ENCODE results near the gene INA. TPM values are rescaled to one million over a fixed set of nuclear protein-coding genes. Genes with fewer than 3 reads are reported as not detected.
"Not testable (repeated sequence)": the region's sequence is repeated elsewhere in the genome, so short reads cannot be mapped to it uniquely, and the experiment has no call there.

INA gene
- total RNA-seq: under 1 TPM; 0.18 to 0.78 TPM
- long read RNA-seq: 0 reads

- ATAC-seq: peak; percentile 46
- peak in 1 of 2 donors; percentile 5 for DNase-seq
- intact Hi-C loops (cut with DNase I, micrococcal nuclease): no loop called here
Measured at GRCh38 chr10:103276896-103277712, at the start of gene INA. TSS of gene INA (plus strand) at chr10:103277138. CDS start at chr10:103277212, 74 bp downstream.

DNA sequence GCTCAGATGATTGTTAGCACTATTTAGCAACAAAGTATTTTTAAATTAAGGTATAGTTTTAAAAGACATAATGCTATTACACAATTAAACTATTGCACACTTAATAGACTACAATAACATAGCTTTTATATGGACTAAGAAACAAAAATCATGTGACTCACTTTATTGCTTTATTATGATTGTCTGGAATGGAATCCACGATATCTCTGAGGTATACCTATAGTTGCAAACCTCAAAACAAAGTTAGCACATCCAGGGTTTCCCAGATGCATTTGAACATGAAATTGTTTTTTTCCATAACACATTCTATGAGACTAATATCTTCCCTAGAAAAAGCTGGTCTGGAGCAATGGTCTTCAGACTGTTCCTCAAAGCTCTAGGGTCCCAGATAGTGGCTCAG lies 49.5 kb upstream of the INA start:
- intact Hi-C loops (cut with DNase I, micrococcal nuclease): no loop called here

DNA sequence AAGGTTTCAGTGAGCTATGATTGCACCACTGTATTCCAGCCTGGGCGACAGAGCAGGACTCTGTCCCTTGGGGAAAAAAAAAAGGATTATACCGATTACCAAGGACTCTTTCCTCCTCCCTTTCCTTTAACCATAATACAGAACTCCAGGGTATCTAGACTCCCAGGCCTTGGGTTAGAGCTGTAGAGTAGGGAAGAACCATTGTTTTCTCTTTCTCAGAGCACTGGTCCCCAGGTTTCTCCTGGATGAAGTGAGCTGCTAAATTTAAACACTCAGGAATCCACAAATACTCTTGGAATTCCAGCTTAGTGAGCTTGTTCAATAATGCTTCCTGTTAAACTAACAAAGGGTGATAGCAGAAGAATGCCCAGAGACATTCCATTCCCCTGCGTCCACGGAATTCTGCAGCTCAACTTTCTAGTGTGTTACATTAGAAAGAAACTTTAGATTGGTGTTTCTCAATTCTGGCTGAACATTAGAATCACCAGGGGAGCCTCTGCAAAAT lies 45.8 kb upstream of the INA start:
- ATAC-seq: peak; percentile 34
- no peak for DNase-seq
- intact Hi-C loops (cut with DNase I, micrococcal nuclease): no loop called here

More for the DNA sequence above, 49.5 kb upstream of the INA start:
- ATAC-seq (peak; percentile 71), DNase-seq (no peak)

- intact Hi-C loops (cut with DNase I, micrococcal nuclease): no loop called here
- peak; percentile 74 for ATAC-seq
Measured at GRCh38 chr10:103232131-103232673, 44.7 kb upstream of the INA start.

DNA sequence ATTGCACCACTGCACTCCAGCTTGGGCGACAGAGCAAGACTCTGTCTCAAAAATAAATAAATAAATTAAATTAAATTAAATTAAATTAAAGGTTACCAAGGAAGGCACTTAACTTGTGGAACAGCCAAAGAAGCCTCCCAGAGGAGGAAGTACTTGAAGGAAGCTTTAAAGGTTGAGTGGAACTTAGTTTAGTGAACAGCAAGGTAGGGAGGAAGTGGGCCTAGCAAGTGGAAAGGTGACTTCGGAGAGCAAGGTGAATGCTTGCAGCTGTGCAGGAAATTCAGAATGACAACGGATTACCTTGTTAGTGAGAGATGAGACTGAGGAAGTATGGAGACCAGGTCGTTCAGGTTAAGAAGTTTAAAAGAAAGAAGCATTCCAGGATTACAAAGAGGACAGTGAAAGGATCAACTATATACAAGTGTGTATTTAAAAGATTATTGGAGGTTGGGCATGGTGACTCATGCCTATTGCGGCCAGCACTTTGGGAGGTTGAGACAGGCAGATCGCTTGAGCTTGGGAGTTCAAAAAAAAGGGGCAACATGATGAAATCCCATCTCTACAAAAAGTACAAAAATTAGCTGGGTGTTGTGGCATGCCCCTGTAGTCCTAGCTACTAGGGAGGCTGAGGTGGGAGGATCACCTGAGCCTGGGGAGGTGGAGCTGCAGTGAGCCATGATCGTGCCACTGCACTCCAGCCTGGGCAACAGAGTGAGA lies 44.0 kb upstream of the INA start:
- intact Hi-C loops (cut with DNase I, micrococcal nuclease): no loop called here
- no peak for ATAC-seq
- DNase-seq: no peak

More at GRCh38 chr10:103232131-103232673, 44.7 kb upstream of the INA start:
- no peak for DNase-seq

DNA sequence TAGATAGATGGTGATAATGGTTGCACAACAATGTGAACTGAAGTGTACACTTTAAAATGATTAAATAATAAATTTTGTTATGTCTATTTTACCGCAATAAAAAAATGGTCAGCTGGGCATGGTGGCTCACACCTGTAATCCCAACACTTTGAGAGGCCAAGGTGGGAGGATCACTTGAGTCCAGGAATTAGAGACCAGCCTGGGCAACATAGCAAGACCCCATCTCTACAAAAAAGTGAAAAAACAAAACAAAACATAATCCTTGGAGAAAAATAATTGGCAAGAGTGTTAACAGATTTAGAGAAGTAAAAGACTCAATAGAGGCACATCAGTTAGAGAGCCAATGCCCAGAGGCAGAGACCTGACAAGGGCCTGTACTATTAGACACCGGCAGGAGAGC lies 41.2 kb upstream of the INA start:
- intact Hi-C loops (cut with DNase I, micrococcal nuclease): no loop called here
- ATAC-seq (no peak), DNase-seq (no peak)

DNA sequence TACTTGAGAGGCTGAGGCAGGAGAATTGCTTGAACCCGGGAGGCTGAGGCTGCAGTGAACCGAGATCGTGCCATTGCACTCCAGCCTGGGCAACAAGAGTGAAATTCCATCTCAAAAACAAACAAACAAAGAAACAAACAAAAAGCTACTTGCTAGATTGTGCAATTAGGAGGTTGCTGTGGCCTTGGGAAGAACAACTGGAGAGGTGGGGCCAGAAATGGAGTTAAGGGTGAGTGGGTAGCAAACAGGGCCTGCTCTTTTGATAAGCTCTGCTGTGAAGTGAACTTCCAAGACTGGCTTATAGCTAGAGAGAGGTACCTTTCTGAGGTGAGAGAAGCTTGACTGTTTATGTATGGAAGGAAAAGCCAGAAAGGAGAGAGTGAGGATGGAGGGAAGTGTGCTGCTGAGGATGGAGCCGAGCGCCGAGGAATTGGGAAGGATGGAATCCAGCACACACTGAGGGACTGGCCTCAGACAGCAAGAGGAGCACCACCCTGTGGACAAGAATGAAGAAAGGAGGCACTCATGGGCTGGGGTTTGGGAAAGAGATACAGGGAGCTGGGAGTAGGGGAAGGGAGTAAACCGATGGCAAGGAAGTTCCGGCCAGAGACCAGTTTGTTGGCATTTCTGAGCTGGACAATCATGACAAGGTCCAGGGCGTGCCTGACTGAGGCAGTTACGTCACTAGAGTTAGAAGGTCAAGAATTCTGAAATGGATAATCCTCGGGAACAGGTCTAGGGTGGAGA lies 38.3 kb upstream of the INA start:
- peak; percentile 56 for ATAC-seq
- peak; percentile 72 to 86 for DNase-seq
- intact Hi-C loops (cut with DNase I, micrococcal nuclease): no loop called here

GRCh38 chr10:103241262-103242011 lies 35.5 kb upstream of the INA start:
- intact Hi-C loops (cut with DNase I, micrococcal nuclease): loop anchor here (10.0 kb wide), 1 partner anchor 407 kb away; the partner anchor contains the start of gene CYP17A1 (in 2 of the 2)
- ATAC-seq: peak; percentile 78
- peak; percentile 87 for DNase-seq

GRCh38 chr10:103244666-103245271 lies 32.2 kb upstream of the INA start:
- intact Hi-C loops (cut with DNase I, micrococcal nuclease): loop anchor here (5.0 to 10.0 kb wide), 2 partner anchors 327 to 410 kb away; partner anchors contain the start of genes CNNM2 (in 2 of the 2) and CYP17A1 (in 2 of the 2)
- peak; percentile 68 to 75 for DNase-seq
- ATAC-seq: peak; percentile 20

DNA sequence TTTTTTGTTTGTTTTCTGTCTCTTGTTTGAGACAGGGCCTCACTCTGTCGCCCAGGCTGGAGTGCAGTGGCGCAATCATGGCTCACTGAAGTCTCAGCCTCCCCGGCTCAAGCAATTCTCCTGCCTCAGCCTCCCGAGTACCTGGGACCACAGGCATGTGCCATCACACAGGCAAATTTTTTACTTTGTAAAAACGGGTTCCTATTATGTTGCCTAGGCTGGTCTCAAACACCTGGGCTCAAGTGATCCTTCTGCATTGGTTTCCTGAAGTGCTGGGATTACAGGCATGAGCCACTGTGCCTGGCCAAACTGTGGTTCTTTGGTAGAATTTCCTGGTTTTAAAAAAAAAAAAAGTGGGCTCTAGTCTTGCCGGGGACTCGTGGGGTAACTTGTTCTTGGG lies 31.4 kb upstream of the INA start, which contains the start of gene RPEL1:
Gene RPEL1 (plus strand): TSS at position 301 of the 400 bp plus-strand sequence. CDS start 110 bp downstream, outside the sequence.
- intact Hi-C loops (cut with DNase I, micrococcal nuclease): loop anchor here (5.0 to 10.0 kb wide), 2 partner anchors 328 to 411 kb away; partner anchors contain the start of genes CNNM2 (in 2 of the 2) and CYP17A1 (in 2 of the 2)
- not testable (repeated sequence) for DNase-seq, ATAC-seq

- DNase-seq: no peak
- intact Hi-C loops (cut with DNase I, micrococcal nuclease): loop anchor here (5.0 to 10.0 kb wide), 2 partner anchors 329 to 412 kb away; partner anchors contain the start of genes CNNM2 (in 2 of the 2) and CYP17A1 (in 2 of the 2)
Measured at GRCh38 chr10:103246324-103246723, 30.6 kb upstream of the INA start.

DNA sequence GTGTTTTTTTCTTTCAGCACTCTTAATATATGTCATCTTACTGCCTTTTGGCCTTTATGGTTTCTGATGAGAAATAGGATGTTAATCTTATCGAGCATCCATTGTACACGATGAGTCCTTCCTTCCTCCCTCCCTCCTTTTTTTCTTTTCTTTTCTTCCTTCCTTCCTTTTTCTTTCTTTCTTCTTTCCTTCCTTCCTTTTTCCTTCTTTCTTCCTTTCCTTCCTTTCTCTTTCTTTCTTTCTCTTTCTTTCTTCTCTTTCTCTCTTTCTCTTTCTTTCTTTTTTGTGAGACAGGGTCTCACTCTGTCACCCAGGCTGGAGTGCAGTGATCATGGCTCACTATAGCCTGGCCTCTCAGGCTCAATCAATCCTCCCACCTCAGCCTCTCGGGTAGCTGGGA lies 22.8 kb upstream of the INA start:
- DNase-seq (no peak), ATAC-seq (no peak)
- intact Hi-C loops (cut with DNase I, micrococcal nuclease): no loop called here

More at GRCh38 chr10:103246324-103246723, 30.6 kb upstream of the INA start:
- ATAC-seq: no peak

DNA sequence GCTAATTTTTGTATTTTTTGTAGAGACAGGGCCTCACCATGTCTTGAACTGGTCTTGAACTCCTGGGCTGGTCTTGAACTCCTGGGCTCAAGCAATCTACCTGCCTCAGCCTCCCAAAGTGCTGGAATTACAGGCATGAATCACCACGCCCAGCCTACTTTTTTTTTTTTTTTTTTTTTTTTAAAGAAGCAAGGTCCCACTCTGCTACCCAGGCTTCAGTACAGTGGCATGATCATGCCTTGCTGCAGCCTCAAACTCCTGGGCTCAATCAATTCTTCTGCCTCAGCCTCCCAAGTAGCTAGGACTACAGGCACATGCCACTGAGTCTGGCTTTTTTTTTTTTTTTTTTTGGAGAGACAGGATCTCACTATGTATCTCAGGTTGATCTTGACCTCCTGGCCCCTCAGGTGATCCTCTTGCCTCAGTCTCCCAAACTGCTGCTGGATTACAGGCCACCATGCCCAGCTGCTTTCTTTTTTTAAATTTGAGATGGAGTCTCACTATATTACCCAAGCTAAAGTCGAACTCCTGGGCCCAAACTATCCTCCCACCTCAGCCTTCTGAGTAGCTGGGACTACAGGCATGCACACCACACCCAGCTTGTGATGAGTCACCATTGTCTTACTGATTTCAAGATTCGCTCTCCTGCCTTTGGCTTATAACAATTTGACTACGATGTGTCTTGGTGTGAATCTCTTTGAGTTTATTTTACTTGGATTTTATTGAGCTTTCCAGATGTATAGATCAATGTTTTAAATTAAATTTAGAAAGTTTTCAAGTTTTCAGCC lies 22.2 kb upstream of the INA start:
- ATAC-seq (no peak), DNase-seq (no peak)
- intact Hi-C loops (cut with DNase I, micrococcal nuclease): no loop called here

- ATAC-seq (no peak), DNase-seq (no peak)
- intact Hi-C loops (cut with DNase I, micrococcal nuclease): no loop called here
Measured at GRCh38 chr10:103256613-103257012, 20.3 kb upstream of the INA start.

- intact Hi-C loops (cut with DNase I, micrococcal nuclease): no loop called here
- no peak for DNase-seq
- ATAC-seq: no peak
Measured at GRCh38 chr10:103257812-103258211, 19.1 kb upstream of the INA start.

DNA sequence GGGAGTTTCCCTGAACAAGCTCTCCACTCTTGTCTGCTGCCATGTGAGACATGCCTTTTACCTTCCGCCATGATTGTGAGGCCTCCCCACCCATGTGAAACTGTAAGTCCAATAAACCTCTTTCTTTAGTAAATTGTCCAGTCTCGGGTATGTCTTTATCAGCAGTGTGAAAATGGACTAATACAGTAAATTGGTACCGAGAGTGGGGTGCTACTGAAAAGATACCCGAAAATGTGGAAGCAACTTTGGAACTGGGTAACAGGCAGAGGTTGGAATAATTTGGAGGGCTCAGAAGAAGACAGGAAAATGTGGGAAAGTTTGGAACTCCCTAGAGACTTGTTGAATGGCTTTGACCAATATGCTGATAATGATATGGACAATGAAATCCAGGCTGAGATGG lies 18.0 kb upstream of the INA start:
- DNase-seq; ATAC-seq; intact Hi-C loops (cut with DNase I, micrococcal nuclease): not testable (repeated sequence)
